ENCODE measurements around the gene PCDHA10. TPM values are rescaled to one million over a fixed set of nuclear protein-coding genes. Genes with fewer than 3 reads are reported as not detected.
"Not testable (repeated sequence)": the region's sequence is repeated elsewhere in the genome, so short reads cannot be mapped to it uniquely, and the experiment has no call there.

Gene PCDHA10
- total RNA-seq, 3 donors from 2014 or later (not counting 1 experiment from before 2014, with no cell fraction given) = not detected

DNA sequence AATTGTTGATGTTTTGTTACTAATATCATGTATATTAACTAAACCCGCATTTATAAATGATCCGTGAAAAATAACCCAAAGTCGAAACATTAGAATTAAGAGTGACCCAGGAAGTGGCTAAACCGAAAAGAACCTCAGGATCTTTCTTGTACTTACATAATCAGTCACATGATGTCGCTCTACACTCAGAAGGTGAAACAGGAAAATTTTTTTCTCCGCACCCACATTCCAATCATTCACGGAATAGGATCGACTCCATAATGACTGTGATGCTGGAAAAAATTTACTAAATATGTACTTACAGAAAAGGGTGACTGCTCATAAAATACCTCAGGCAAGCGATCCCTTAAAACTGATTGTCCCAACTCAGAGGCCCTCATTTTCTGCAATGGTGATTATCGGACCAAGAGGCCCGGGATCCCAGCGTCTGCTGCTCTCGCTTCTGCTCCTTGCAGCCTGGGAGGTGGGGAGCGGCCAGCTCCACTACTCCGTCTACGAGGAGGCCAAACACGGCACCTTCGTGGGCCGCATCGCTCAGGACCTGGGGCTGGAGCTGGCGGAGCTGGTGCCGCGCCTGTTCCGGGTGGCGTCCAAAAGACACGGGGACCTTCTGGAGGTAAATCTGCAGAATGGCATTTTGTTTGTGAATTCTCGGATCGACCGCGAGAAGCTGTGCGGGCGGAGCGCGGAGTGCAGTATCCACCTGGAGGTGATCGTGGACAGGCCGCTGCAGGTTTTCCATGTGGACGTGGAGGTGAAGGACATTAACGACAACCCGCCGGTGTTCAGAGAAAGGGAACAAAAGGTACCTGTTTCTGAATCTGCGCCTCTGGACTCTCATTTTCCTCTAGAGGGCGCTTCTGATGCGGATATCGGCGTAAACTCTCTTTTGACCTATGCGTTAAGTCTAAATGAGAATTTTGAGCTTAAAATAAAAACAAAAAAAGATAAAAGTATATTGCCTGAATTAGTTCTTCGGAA lies 19.7 kb downstream of the PCDHA10 start, which contains the start of gene PCDHA12:
Gene PCDHA12, plus strand, starts transcription at position 224 of the 981 bp plus-strand sequence. Its CDS starts 165 bp downstream, at position 389.
- H3K27me3 Mint-ChIP-seq (ENCODE audit: low read depth in 2 of 2) = peaks cover 2 to 6% of the 10 kb centered on the region in 2 donors
- DNase-seq (no peak), ATAC-seq (no peak)
- no peaks in the 10 kb centered on the region for H3K36me3 Mint-ChIP-seq
- H3K27ac ChIP-seq (ENCODE audit: low read length) = no peak within 1 kb of the TSS
- H3K4me3 Mint-ChIP-seq = no peak within 1 kb of the TSS
- no peaks in the 10 kb centered on the region for H3K36me3 ChIP-seq (ENCODE audit: control insufficient read depth, insufficient read depth, low read length)
- TF ChIP-seq, protein P1, sequence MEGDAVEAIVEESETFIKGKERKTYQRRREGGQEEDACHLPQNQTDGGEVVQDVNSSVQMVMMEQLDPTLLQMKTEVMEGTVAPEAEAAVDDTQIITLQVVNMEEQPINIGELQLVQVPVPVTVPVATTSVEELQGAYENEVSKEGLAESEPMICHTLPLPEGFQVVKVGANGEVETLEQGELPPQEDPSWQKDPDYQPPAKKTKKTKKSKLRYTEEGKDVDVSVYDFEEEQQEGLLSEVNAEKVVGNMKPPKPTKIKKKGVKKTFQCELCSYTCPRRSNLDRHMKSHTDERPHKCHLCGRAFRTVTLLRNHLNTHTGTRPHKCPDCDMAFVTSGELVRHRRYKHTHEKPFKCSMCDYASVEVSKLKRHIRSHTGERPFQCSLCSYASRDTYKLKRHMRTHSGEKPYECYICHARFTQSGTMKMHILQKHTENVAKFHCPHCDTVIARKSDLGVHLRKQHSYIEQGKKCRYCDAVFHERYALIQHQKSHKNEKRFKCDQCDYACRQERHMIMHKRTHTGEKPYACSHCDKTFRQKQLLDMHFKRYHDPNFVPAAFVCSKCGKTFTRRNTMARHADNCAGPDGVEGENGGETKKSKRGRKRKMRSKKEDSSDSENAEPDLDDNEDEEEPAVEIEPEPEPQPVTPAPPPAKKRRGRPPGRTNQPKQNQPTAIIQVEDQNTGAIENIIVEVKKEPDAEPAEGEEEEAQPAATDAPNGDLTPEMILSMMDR (IDR thresholded peaks at IDR 0.05) = no peak
- H3K9me3 ChIP-seq (ENCODE audit: control insufficient read depth, insufficient read depth, low read length) = peaks cover 13% of the 10 kb centered on the region
- WGBS (ENCODE audit: insufficient coverage) = 26% methylated on average over 44 of the region's 47 CpGs
- peaks cover 6 to 9% of the 10 kb centered on the region in 2 donors for H3K9me3 Mint-ChIP-seq
- no peak within 1 kb of the TSS for H3K4me3 ChIP-seq (ENCODE audit: low read length)
- H3K4me1 ChIP-seq (ENCODE audit: control insufficient read depth, insufficient read depth, low read length) = no peaks in the 10 kb centered on the region
- H3K27ac Mint-ChIP-seq = no peak within 1 kb of the TSS
- intact Hi-C loops (cut with micrococcal nuclease) = no loop called here
- H3K4me1 Mint-ChIP-seq = no peaks in the 10 kb centered on the region
- peaks cover 9% of the 10 kb centered on the region for H3K27me3 ChIP-seq (ENCODE audit: control insufficient read depth, insufficient read depth, low read length)

DNA sequence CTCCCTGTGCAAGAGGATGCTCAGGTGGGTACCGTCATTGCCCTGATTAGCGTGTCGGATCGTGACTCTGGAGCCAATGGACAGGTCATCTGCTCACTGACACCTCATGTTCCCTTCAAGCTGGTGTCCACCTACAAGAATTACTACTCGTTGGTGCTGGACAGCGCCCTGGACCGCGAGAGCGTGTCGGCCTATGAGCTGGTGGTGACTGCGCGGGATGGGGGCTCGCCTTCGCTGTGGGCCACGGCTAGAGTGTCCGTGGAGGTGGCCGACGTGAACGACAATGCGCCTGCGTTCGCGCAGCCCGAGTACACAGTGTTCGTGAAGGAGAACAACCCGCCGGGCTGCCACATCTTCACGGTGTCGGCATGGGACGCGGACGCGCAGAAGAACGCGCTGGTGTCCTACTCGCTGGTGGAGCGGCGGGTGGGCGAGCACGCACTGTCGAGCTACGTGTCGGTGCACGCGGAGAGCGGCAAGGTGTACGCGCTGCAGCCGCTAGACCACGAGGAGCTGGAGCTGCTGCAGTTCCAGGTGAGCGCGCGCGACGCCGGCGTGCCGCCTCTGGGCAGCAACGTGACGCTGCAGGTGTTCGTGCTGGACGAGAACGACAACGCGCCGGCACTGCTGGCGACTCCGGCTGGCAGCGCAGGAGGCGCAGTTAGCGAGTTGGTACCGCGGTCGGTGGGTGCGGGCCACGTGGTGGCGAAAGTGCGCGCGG lies 21.0 kb downstream of the PCDHA10 start:
- H3K36me3 ChIP-seq (ENCODE audit: control insufficient read depth, insufficient read depth, low read length); DNase-seq; H3K4me3 Mint-ChIP-seq; intact Hi-C loops (cut with micrococcal nuclease); ATAC-seq; H3K4me3 ChIP-seq (ENCODE audit: low read length); H3K27me3 ChIP-seq (ENCODE audit: control insufficient read depth, insufficient read depth, low read length); H3K27me3 Mint-ChIP-seq (ENCODE audit: low read depth in 2 of 2); H3K4me1 Mint-ChIP-seq; H3K36me3 Mint-ChIP-seq; H3K4me1 ChIP-seq (ENCODE audit: control insufficient read depth, insufficient read depth, low read length); H3K27ac ChIP-seq (ENCODE audit: low read length); H3K27ac Mint-ChIP-seq: not testable (repeated sequence)
- 51% methylated on average over 80 of the region's 80 CpGs for WGBS (ENCODE audit: insufficient coverage)
- H3K9me3 ChIP-seq (ENCODE audit: control insufficient read depth, insufficient read depth, low read length) = peaks cover 13% of the 10 kb centered on the region
- peaks cover 8 to 16% of the 10 kb centered on the region in 2 donors for H3K9me3 Mint-ChIP-seq

DNA sequence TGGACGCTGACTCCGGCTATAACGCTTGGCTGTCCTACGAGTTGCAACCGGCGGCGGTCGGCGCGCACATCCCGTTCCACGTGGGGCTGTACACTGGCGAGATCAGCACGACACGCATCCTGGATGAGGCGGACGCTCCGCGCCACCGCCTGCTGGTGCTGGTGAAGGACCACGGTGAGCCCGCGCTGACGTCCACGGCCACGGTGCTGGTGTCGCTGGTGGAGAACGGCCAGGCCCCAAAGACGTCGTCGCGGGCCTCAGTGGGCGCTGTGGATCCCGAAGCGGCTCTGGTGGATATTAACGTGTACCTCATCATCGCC lies 21.5 kb downstream of the PCDHA10 start:
- Histone ChIP-seq H3K9me3 (ENCODE audit: control insufficient read depth, insufficient read depth, low read length) (peaks cover 17% of the 10 kb centered on the region), H3K36me3 (ENCODE audit: control insufficient read depth, insufficient read depth, low read length) (no peaks in the 10 kb centered on the region), H3K27ac (ENCODE audit: low read length) (no peak overlapping the region), H3K4me1 (ENCODE audit: control insufficient read depth, insufficient read depth, low read length) (no peaks in the 10 kb centered on the region), H3K27me3 (ENCODE audit: control insufficient read depth, insufficient read depth, low read length) (peaks cover 6% of the 10 kb centered on the region), H3K4me3 (ENCODE audit: low read length) (no peak overlapping the region)
- 48% methylated on average over 37 of the region's 37 CpGs for WGBS (ENCODE audit: insufficient coverage)
- DNase-seq = no peak
- no peak overlapping the region for H3K4me3 Mint-ChIP-seq
- peaks cover 6% of the 10 kb centered on the region in 2 donors for H3K27me3 Mint-ChIP-seq (ENCODE audit: low read depth in 2 of 2)
- ATAC-seq = no peak
- H3K36me3 Mint-ChIP-seq = no peaks in the 10 kb centered on the region
- H3K27ac Mint-ChIP-seq = no peak overlapping the region
- H3K4me1 Mint-ChIP-seq = no peaks in the 10 kb centered on the region
- peaks cover 8 to 16% of the 10 kb centered on the region in 2 donors for H3K9me3 Mint-ChIP-seq
- TF ChIP-seq, protein P1 (IDR thresholded peaks at IDR 0.05) = no peak
- intact Hi-C loops (cut with micrococcal nuclease) = no loop called here
